GM23338 (cell line): Measurements from ENCODE around the gene NELFB. TPM values are rescaled to one million over a fixed set of nuclear protein-coding genes. Genes with fewer than 3 reads are reported as not detected.

Experiments
- ATAC-seq: fragments of 200-7000 bp; cut with Tn5 transposase; 3 replicates; pipeline ENCODE4 v1.9.1; 2020
- DNase-seq: peaks from one replicate; pipeline ENCODE4 v3.0.0-alpha.2; 2015; ENCODE audit warnings: low spot score
- H2AFZ ChIP-seq: fragments of 200-600 bp; sonication (generic); 2 replicates; pipeline ENCODE4 v1.8.0; 2016; ENCODE audit warnings: antibody characterized with exemption, mild to moderate bottlenecking, moderate library complexity
- H3F3A ChIP-seq: fragments of 200-600 bp; sonication (generic); replicated peaks from 2 replicates; pipeline ENCODE4 v1.8.0; 2017; ENCODE audit warnings: antibody characterized with exemption, mixed run types, low read depth
- H3K27ac ChIP-seq: fragments of 200-600 bp; sonication (generic); 2 replicates; pipeline ENCODE4 v1.6.1; 2016; ENCODE audit warnings: low read depth
- H3K27me3 ChIP-seq: fragments of 200-600 bp; sonication (generic); 2 replicates; pipeline ENCODE4 v1.8.0; 2016; ENCODE audit warnings: mild to moderate bottlenecking, mixed run types, moderate library complexity; ENCODE audit not compliant: insufficient read depth
- H3K36me3 ChIP-seq: fragments of 200-600 bp; sonication (generic); 2 replicates; pipeline ENCODE4 v1.8.0; 2016; ENCODE audit warnings: mild to moderate bottlenecking; ENCODE audit not compliant: insufficient read depth
- H3K4me1 ChIP-seq: fragments of 200-600 bp; sonication (generic); 2 replicates; pipeline ENCODE4 v1.8.0; 2016; ENCODE audit warnings: mild to moderate bottlenecking, moderate library complexity; ENCODE audit not compliant: insufficient read depth
- H3K4me2 ChIP-seq: fragments of 200-600 bp; sonication (generic); 2 replicates; pipeline ENCODE4 v1.7.1; 2017; ENCODE audit warnings: mixed run types
- H3K4me3 ChIP-seq: fragments of 200-600 bp; sonication (generic); 2 replicates; pipeline ENCODE4 v1.6.1; 2016; ENCODE audit warnings: mixed run types
- H3K79me2 ChIP-seq: fragments of 200-600 bp; sonication (generic); replicated peaks from 2 replicates; pipeline ENCODE4 v1.8.0; 2017; ENCODE audit warnings: mild to moderate bottlenecking; ENCODE audit not compliant: insufficient read depth
- H3K9me2 ChIP-seq: fragments of 200-600 bp; sonication (generic); 2 replicates; pipeline ENCODE4 v1.8.0; 2017; ENCODE audit not compliant: insufficient read depth
- H4K20me1 ChIP-seq: fragments of 200-600 bp; sonication (generic); replicated peaks from 2 replicates; pipeline ENCODE4 v1.8.0; 2017; ENCODE audit warnings: mild to moderate bottlenecking; ENCODE audit not compliant: insufficient read depth
- H3K27ac Mint-ChIP-seq: 2 replicates; pipeline ENCODE4 v1.8.0; 2020; ENCODE audit warnings: inconsistent platforms, mild to moderate bottlenecking, moderate library complexity, mixed read lengths
- H3K27me3 Mint-ChIP-seq: 3 replicates; pipeline ENCODE4 v1.8.0; 2022; ENCODE audit warnings: low read depth, mild to moderate bottlenecking, moderate library complexity, mixed read lengths, inconsistent platforms; ENCODE audit not compliant: insufficient read depth, poor library complexity
- H3K36me3 Mint-ChIP-seq: 3 replicates; pipeline ENCODE4 v1.8.0; 2021; ENCODE audit warnings: low read depth, mild to moderate bottlenecking, inconsistent platforms, moderate library complexity, mixed read lengths
- H3K4me1 Mint-ChIP-seq: 3 replicates; pipeline ENCODE4 v1.8.0; 2020; ENCODE audit warnings: mild to moderate bottlenecking, inconsistent platforms, mixed read lengths
- H3K4me3 Mint-ChIP-seq: 3 replicates; pipeline ENCODE4 v1.8.0; 2021; ENCODE audit warnings: moderate library complexity, mild to moderate bottlenecking, inconsistent platforms, mixed read lengths
- H3K9me3 Mint-ChIP-seq: 3 replicates; pipeline ENCODE4 v1.8.0; 2020; ENCODE audit warnings: moderate library complexity, mild to moderate bottlenecking, inconsistent platforms, mixed read lengths
- CREB1 ChIP-seq: fragments of 250-450 bp; sonication (Bioruptor Pico); IDR thresholded peaks from 2 replicates; pipeline ENCODE4 v1.5.0; 2020; ENCODE audit warnings: low read depth, mild to moderate bottlenecking, moderate library complexity
- EZH2 ChIP-seq: fragments of 200-600 bp; sonication (generic); IDR thresholded peaks from one replicate; pipeline ENCODE4 v1.8.0; 2017; ENCODE audit warnings: antibody characterized with exemption, mild to moderate bottlenecking, low read depth; ENCODE audit not compliant: unreplicated experiment
- EZH2phosphoT487 ChIP-seq: fragments of 200-600 bp; sonication (generic); IDR thresholded peaks from one replicate; pipeline ENCODE4 v1.8.1; 2018; ENCODE audit warnings: antibody characterized with exemption; ENCODE audit not compliant: unreplicated experiment
- JUNB ChIP-seq: IDR thresholded peaks from one replicate; pipeline ENCODE4 v1.6.1; 2016; ENCODE audit warnings: antibody characterized with exemption; ENCODE audit not compliant: unreplicated experiment
- NANOG ChIP-seq: IDR thresholded peaks from 2 replicates; pipeline ENCODE4 v1.6.1; 2016; ENCODE audit warnings: antibody characterized with exemption, borderline replicate concordance
- ZNF114 ChIP-seq: fragments of 250-450 bp; sonication (Bioruptor Pico); IDR thresholded peaks from 2 replicates; pipeline ENCODE4 v1.5.0; 2020; ENCODE audit warnings: mild to moderate bottlenecking, moderate library complexity
- ZNF331 ChIP-seq: fragments of 250-450 bp; sonication (Bioruptor Pico); IDR thresholded peaks from 2 replicates; pipeline ENCODE4 v1.5.0; 2020; ENCODE audit warnings: low read depth, mild to moderate bottlenecking, moderate library complexity
- ZNF462 ChIP-seq: fragments of 250-450 bp; sonication (Bioruptor Pico); IDR thresholded peaks from 2 replicates; pipeline ENCODE4 v1.5.0; 2020; ENCODE audit warnings: mild to moderate bottlenecking, moderate library complexity
- polyA plus RNA-seq: library from polyadenylated mRNA; unstranded; fragments of >200 nt; fragmentation: Nextera tagmentation; extraction: Ambion mirVana; gene quantifications from 2 replicates; pipeline ENCODE4 v1.2.1, GENCODE V29; 2016
- total RNA-seq: library from RNA; depleted of rRNA; stranded (reverse); fragments of >200 nt; shearing (Covaris generic); gene quantifications from 2 replicates; pipeline ENCODE4 v1.2.3, GENCODE V29; 2014
- TF ChIP-seq, protein P1 (sequence below): IDR thresholded peaks from one replicate; pipeline ENCODE4 v1.6.1; 2018; ENCODE audit warnings: antibody characterized with exemption; ENCODE audit not compliant: unreplicated experiment

The NELFB gene
- total and polyA plus RNA-seq, 2 experiments from 2014 or later: 30.0 to 97.3 TPM

DNA sequence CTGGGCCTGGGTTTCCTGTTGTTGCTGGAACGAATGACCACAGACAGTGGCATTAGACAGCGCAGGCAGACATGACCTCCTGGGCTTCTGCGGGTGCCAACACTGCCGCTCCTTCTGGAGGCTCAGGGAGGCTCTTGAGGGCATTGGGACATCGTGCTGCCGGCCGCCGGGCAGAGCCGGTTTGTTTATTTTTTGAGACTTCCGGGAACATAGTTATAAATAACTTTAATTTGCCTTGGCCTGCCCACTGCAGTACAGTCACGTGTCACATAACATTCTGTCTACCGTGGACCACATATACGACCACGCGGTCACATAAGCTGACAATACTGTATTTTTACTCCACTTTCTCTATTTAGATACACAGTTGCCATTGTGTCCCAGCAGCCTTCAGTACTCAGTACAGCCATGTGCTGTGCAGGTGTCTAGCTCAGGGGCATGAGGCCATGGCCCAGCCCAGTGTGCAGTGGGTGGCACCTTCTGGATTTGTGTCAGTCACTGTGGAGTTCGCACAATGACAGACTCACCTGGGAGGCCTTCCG, 14.2 kb downstream of the NELFB start (continued):
- TF ChIP-seq, protein P1, sequence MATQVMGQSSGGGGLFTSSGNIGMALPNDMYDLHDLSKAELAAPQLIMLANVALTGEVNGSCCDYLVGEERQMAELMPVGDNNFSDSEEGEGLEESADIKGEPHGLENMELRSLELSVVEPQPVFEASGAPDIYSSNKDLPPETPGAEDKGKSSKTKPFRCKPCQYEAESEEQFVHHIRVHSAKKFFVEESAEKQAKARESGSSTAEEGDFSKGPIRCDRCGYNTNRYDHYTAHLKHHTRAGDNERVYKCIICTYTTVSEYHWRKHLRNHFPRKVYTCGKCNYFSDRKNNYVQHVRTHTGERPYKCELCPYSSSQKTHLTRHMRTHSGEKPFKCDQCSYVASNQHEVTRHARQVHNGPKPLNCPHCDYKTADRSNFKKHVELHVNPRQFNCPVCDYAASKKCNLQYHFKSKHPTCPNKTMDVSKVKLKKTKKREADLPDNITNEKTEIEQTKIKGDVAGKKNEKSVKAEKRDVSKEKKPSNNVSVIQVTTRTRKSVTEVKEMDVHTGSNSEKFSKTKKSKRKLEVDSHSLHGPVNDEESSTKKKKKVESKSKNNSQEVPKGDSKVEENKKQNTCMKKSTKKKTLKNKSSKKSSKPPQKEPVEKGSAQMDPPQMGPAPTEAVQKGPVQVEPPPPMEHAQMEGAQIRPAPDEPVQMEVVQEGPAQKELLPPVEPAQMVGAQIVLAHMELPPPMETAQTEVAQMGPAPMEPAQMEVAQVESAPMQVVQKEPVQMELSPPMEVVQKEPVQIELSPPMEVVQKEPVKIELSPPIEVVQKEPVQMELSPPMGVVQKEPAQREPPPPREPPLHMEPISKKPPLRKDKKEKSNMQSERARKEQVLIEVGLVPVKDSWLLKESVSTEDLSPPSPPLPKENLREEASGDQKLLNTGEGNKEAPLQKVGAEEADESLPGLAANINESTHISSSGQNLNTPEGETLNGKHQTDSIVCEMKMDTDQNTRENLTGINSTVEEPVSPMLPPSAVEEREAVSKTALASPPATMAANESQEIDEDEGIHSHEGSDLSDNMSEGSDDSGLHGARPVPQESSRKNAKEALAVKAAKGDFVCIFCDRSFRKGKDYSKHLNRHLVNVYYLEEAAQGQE: no peak
- TF ChIP-seq CREB1 (CRISPR knock-in tag): no peak

- DNase-seq: no peak
- H3K4me1 ChIP-seq: peaks cover under 1% of the 10 kb centered on the region; the same call in 1 of the 2 replicates
- no peaks in the 10 kb centered on the region for H3K27me3 ChIP-seq
- peaks cover 29% of the 10 kb centered on the region for H3K27me3 Mint-ChIP-seq
- ATAC-seq: no peak
- no peak overlapping the region for H3K4me3 Mint-ChIP-seq
- H3K4me2 ChIP-seq: no peak overlapping the region
- peaks cover 31% of the 10 kb centered on the region for H3K36me3 Mint-ChIP-seq
- no peaks in the 10 kb centered on the region for H3K79me2 ChIP-seq
- peaks cover 10% of the 10 kb centered on the region; the same call in 1 of the 2 replicates for H3K36me3 ChIP-seq
- H4K20me1 ChIP-seq: 0 out of 2 replicates have a peak, but pooled peaks cover 9% of the 10 kb centered on the region
- no peaks in the 10 kb centered on the region for H3F3A ChIP-seq
- H3K4me3 ChIP-seq: no peak overlapping the region
- H3K4me1 Mint-ChIP-seq: peaks cover 29% of the 10 kb centered on the region
- TF ChIP-seq ZNF462 (CRISPR knock-in tag) (no peak), ZNF331 (CRISPR knock-in tag) (no peak), JUNB (no peak), CREB1 (CRISPR knock-in tag) (no peak), NANOG (no peak), EZH2phosphoT487 (no peak), EZH2 (no peak), ZNF114 (CRISPR knock-in tag) (no peak)
- TF ChIP-seq, protein P1: no peak
- H3K9me3 Mint-ChIP-seq: no peaks in the 10 kb centered on the region; the same call in 2 of the 3 replicates
- no peak overlapping the region for H2AFZ ChIP-seq
- no peak overlapping the region; the same call in 1 of the 2 replicates for H3K27ac ChIP-seq
- H3K9me2 ChIP-seq: no peaks in the 10 kb centered on the region
- H3K27ac Mint-ChIP-seq: no peak overlapping the region
Measured at GRCh38 chr9:137270929-137271695, 16.0 kb downstream of the NELFB start.
